SKM-1 treated with dmso at 0.1 percent for 144 hours (cell line): ENCODE results near the gene SLC22A1.
"Not testable (repeated sequence)": the region's sequence is repeated elsewhere in the genome, so short reads cannot be mapped to it uniquely, and the experiment has no call there.

ENCODE experiments used
- DNase-seq: peaks from one replicate; lab custom pipeline; 2025; ENCODE audit not compliant: unreplicated experiment; lab: John Stamatoyannopoulos, UW

Gene SLC22A1

DNA sequence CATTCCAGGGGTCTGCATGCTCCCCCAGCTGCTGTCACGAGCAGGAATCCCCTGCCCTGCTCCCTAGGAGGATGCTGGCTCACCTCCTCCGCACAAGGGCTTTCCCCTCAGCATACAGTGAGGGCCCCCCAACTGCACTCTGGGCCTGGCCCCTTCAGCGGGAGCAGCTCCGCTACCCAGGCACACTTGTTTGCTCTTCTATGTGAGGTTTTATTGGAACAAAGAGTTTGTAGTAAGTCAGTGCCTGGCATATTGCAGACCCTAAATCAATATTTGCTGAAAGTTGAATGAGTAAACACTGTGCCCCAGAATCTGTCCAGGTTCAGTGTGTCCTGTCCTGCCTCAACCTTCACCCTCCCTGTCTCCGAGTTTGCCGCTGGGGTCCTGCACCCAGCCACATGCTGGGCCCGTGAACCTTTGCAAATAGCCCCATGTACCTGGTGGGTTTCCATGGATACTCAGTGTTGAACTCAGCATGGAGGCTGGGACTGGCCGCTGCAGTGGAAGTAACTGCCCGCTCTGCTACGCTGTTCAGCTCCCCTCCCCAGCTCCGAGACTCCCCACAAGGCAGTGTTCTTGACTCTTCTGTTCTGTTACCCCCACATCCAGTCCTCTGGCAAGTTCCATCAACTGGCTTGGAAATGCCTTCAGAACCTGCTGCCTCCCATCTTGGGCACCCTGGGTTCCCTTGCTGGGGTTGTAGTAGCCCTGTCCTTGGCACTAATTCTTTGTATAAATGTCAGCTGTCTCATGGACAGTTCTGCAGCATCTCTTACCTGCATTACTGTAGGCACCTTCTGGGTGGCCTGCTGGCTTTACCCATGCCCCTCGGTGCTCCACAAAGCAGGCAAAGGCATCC lies 15.7 kb downstream of the SLC22A1 start:
- no peak for DNase-seq

DNA sequence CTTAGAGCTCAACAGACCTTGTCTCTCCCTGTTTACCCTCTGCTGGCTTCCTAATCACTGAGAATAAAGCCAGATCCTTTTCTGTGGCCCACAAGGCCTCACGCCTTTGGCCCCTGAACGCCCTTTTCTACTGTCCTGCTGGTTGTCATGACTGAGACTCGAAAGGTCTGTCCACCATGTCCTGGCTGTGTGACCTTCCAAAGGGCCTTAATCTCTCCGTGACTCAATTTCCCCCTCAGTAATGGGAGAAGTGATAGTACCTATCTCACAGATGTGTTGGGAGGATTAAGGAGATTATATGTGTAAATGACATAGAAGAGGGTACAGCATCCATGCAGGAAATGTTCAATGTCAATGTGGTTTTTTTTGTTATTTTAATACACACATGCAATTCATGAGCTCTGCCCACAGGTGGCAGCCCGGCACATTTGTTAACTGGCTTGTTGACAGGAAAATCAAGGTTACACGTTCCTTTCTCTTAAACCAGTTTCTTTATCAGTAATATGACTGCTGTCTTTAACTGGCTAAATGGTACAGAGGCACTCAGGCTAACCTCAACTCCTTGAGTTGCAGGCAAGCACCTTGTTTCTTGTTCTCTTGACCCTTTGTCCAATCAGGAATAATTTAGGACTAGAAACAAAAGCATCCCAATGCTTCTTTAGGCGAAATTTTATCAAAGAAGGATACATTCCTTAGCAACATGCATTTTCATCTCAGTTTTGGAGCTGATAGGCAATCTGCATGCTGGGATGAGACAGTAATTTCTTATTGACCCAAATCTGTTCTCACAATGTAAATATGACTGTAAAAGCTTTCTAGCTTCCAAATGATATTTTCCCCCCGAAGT lies 16.6 kb downstream of the SLC22A1 start:
- DNase-seq = peak; percentile 31

DNA sequence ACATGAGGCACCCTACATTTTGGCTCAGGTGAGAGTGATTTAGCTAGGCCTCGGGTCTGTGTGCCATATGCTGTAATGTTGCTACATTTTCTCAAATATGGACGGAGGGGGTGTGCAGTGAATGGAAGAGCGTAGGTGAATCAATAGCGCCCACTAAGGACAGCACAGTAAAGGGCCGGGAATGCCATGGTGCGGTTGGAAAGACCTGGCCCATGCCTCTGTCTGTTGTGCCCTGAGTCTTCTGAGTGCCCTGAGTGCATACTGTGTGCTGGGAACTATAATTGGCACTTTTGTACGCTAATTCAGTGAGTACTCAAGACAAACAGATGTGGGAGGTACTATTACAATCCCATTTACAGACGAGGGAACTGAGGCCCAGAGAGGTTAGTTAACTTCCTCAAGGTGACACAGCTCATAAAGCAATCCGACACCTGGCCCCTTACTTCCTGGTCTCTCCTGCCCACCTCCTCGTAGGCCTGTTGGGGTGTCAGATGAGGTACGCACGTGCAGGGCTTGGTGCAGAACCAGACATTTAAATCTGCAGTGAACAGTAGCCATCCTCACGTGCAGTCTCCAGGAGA lies 17.3 kb downstream of the SLC22A1 start:
- no peak for DNase-seq

- DNase-seq = no peak
Observed at GRCh38 chr6:160139420-160139851, 17.8 kb downstream of the SLC22A1 start.

DNA sequence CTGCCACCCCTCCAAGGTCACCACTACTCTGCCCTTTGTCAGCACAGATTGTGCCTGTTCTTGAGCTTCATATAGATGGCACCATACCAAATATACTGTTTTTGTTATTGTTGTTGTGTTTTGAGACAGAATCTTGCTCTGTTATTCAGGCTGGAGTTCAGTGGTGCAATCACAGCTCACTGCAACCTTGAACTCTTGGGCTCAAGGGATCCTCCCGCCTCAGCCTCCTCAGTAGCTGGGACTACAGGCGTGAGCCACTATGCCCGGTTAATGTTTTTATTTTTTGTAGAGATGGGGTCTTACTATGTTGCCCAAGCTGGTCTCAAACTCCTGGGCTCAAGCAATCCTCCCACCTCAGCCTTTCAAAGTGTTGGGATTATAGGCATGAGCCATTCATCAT lies 18.9 kb downstream of the SLC22A1 start:
- not testable (repeated sequence) for DNase-seq

- no peak for DNase-seq
Observed at GRCh38 chr6:160141001-160141726, 19.5 kb downstream of the SLC22A1 start.

DNA sequence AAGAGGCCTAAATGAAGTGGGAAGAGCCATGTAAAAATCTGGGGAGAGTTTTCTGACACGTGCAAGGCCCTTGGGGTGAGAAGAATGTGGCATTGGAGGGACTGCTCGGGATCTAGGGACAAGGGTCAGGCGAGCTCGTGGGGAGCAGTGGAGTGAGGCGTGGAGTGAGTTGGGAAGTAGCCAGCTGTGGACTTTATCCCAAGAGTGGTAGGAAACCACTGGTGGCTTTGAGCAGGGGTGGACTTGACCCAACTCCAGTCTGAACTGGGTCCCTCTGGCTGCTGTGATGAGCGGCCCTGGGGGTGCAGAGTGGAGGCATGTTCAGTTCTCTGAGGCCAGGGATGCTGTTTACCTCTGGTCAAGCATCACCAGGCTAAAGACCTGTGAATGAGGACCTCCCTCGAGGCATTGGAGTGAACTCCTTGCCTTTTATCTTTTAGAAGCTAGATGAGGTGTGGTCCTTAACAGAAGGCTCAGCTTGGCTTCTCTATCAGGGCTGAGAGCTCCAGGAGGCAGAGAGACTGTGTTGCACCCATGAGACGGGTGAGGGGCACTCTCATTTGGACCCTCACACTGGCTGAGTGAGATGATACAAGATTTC lies 20.6 kb downstream of the SLC22A1 start:
- DNase-seq = no peak

- DNase-seq = no peak
Observed at GRCh38 chr6:160146454-160147145, 25.0 kb downstream of the SLC22A1 start.

GRCh38 chr6:160147146-160147536 lies 25.5 kb downstream of the SLC22A1 start:
- no peak for DNase-seq

DNA sequence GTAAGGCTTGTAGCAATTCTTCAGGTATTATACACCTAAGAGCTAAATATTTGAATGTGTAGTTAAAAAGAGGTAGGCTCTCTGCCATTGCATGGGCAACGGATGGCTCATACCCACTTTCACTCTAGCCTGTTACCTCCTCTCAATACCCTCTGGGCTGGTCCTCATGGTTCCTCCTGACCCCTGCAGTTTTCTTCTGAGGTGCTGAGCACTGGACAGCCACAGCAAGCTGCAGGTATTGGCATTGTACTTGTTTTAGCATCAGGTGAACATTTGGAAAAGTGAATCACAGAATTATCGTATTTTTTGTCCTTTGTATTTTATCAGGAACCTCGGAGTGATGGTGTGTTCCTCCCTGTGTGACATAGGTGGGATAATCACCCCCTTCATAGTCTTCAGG lies 32.9 kb downstream of the SLC22A1 start:
- no peak for DNase-seq

DNA sequence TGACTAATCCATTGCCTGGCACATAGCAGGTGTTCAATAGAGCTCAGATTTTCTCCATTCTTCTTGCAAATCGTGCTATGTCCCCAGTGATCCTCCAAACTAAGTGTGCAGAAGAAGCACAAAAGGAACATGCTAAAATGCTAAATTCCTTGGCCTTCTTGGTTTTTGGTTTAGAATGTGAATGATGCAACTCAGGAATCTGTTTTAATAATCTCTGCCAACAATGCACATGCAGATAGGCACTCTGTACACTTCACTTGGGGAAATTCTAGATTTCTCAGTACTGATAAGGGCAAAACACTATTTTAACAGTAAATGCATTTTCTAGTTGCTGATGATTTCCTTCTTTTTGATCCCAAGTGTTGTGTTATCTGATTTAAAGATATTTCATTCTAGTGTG lies 35.2 kb downstream of the SLC22A1 start:
- no peak for DNase-seq

- no peak for DNase-seq
Observed at GRCh38 chr6:160160450-160160849, 38.8 kb downstream of the SLC22A1 start.

- DNase-seq = no peak
Observed at GRCh38 chr6:160160929-160161646, 39.5 kb downstream of the SLC22A1 start.

DNA sequence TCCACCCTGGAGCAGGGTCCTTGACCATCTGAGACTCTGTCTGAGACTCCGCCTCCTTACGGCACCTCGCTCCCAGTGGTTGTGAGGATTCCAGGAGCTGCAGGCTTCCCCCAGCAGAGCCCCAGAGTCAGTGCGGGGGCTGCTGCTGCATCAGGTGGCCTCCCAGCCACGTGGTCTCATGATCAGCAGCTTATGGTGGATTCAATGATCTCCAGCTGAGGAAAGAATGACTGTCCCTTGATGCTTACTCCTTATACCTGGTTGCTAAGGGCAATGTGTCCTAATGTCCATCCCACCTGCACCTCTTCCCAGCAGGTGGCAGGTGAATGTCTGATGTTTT lies 40.0 kb downstream of the SLC22A1 start:
- no peak for DNase-seq

DNA sequence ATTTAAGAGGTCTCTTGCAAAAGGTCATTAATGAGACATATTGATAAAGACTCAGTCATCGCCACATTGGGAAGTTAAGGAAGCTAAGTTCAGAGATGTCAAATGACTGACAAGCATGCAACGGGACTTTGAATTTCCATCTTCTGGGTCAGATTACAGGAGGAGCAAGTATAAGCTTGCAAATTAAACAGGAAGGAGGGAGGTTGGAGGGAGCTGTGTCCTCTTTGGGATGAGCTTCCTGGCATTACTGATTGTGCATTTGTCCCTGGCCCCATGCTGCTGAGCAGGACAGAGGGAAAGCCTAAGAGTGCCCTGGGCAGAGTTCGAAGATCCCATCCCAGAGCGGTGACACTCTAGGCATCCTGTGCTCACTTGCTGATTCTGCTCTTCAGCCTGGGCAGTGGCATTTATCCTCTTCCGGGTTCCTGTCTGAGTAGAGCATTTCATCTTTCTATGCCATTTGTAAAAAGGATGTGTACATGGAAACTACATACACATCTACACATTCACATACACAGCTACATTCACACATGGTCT lies 40.5 kb downstream of the SLC22A1 start:
- DNase-seq = no peak

DNA sequence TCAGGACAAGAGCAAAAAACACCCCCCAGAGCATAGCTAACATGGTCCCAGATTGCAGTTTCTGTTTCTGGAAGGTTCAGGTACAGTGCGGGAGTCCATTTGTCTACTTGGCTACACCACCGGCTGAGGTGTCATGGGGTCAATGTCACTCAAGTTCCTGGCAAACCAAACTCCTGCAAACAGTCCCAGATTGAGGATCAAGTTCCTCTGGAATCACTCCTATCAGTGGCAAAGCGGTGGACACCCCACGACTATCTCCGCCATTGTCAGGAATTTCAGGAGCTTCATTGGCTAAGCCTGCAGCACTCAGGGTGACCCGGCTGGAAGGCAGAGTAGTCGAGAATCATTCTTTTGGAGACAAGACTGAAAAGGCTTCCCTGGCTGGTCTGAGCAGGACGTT lies 41.8 kb downstream of the SLC22A1 start:
- DNase-seq = no peak

- no peak for DNase-seq
Observed at GRCh38 chr6:160163912-160164311, 42.3 kb downstream of the SLC22A1 start.

DNA sequence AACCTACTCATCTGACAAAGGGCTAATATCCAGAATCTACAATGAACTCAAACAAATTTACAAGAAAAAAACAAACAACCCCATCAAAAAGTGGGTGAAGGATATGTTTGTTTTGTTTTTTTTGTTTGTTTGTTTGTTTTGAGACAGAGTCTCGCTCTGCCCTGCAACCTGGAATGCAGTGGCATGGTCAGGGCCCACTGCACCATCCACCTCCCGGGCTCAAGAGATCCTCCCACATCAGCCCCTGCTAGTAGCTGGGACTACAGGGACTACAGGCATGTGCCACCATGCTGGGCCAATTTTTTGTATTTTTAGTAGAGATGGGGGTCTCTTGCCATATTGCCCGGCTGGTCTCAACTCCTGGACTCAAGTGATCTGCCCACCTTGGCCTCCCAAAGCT lies 44.3 kb downstream of the SLC22A1 start:
- DNase-seq = not testable (repeated sequence)
